Measurements from ENCODE around the gene CPLX3. TPM values are rescaled to one million over a fixed set of nuclear protein-coding genes. Genes with fewer than 3 reads are reported as not detected.

Gene CPLX3
- total RNA-seq, 4 donors from 2014 or later = not detected

- Histone ChIP-seq H3K27me3 (no peaks in the 10 kb centered on the region), H3K4me3 (no peak overlapping the region), H3K27ac (no peak overlapping the region), H3K36me3 (no peaks in the 10 kb centered on the region), H3K4me1 (no peaks in the 10 kb centered on the region), H3K9me3 (no peaks in the 10 kb centered on the region)
- TF ChIP-seq POLR2A (IDR thresholded peaks at IDR 0.05) = no peak
- no peak for TF ChIP-seq CTCF (IDR thresholded peaks at IDR 0.05)
- DNase-seq = no peak
- intact Hi-C loops (cut with DNase I; ENCODE audit: low total_unique reads) = no loop called here
Observed at GRCh38 chr15:74807282-74807681, 19.1 kb upstream of the CPLX3 start.

GRCh38 chr15:74808078-74808839, 18.2 kb upstream of the CPLX3 start:
- Histone ChIP-seq H3K27ac (no peak overlapping the region), H3K4me3 (no peak overlapping the region), H3K36me3 (no peaks in the 10 kb centered on the region), H3K4me1 (no peaks in the 10 kb centered on the region), H3K9me3 (no peaks in the 10 kb centered on the region), H3K27me3 (no peaks in the 10 kb centered on the region)
- TF ChIP-seq CTCF (IDR thresholded peaks at IDR 0.05) (no peak), POLR2A (IDR thresholded peaks at IDR 0.05) (no peak)
- intact Hi-C loops (cut with DNase I; ENCODE audit: low total_unique reads) = no loop called here
- no peak for DNase-seq

GRCh38 chr15:74808840-74809229, 17.6 kb upstream of the CPLX3 start:
- TF ChIP-seq POLR2A (IDR thresholded peaks at IDR 0.05) = no peak
- TF ChIP-seq CTCF (IDR thresholded peaks at IDR 0.05) = no peak
- no peaks in the 10 kb centered on the region for H3K9me3 ChIP-seq
- no peaks in the 10 kb centered on the region for H3K36me3 ChIP-seq
- H3K27me3 ChIP-seq = no peaks in the 10 kb centered on the region
- H3K27ac ChIP-seq = no peak overlapping the region
- no peaks in the 10 kb centered on the region for H3K4me1 ChIP-seq
- intact Hi-C loops (cut with DNase I; ENCODE audit: low total_unique reads) = no loop called here
- DNase-seq = no peak
- no peak overlapping the region for H3K4me3 ChIP-seq

GRCh38 chr15:74809242-74809641, 17.2 kb upstream of the CPLX3 start:
- intact Hi-C loops (cut with DNase I; ENCODE audit: low total_unique reads) = no loop called here
- Histone ChIP-seq H3K27me3 (no peaks in the 10 kb centered on the region), H3K4me3 (no peak overlapping the region), H3K4me1 (no peaks in the 10 kb centered on the region), H3K36me3 (no peaks in the 10 kb centered on the region), H3K27ac (no peak overlapping the region), H3K9me3 (no peaks in the 10 kb centered on the region)
- no peak for DNase-seq
- no peak for TF ChIP-seq CTCF (IDR thresholded peaks at IDR 0.05)
- TF ChIP-seq POLR2A (IDR thresholded peaks at IDR 0.05) = no peak

GRCh38 chr15:74809956-74810355, 16.5 kb upstream of the CPLX3 start:
- no peak for DNase-seq
- Histone ChIP-seq H3K9me3 (no peaks in the 10 kb centered on the region), H3K27me3 (no peaks in the 10 kb centered on the region), H3K36me3 (no peaks in the 10 kb centered on the region), H3K27ac (no peak overlapping the region), H3K4me3 (no peak overlapping the region), H3K4me1 (no peaks in the 10 kb centered on the region)
- intact Hi-C loops (cut with DNase I; ENCODE audit: low total_unique reads) = no loop called here
- no peak for TF ChIP-seq CTCF (IDR thresholded peaks at IDR 0.05)
- TF ChIP-seq POLR2A (IDR thresholded peaks at IDR 0.05) = no peak

Data from uterus (tissue), 4 donors.